HG03159 (cell line): ENCODE results near the gene SDHC.

Source experiments
- ATAC-seq: cut with Tn5 transposase; IDR thresholded peaks from one replicate; pipeline ENCODE4 v1.9.1; 2021; ENCODE audit warnings: mild to moderate bottlenecking, moderate library complexity; ENCODE audit not compliant: unreplicated experiment

The SDHC gene, protein sequence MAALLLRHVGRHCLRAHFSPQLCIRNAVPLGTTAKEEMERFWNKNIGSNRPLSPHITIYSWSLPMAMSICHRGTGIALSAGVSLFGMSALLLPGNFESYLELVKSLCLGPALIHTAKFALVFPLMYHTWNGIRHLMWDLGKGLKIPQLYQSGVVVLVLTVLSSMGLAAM

GRCh38 chr1:161314201-161314981, at the start of gene SDHC:
Gene SDHC (plus strand): TSS chr1:161314381. CDS start chr1:161314406, 25 bp downstream.
- peak; percentile 92 for ATAC-seq

DNA sequence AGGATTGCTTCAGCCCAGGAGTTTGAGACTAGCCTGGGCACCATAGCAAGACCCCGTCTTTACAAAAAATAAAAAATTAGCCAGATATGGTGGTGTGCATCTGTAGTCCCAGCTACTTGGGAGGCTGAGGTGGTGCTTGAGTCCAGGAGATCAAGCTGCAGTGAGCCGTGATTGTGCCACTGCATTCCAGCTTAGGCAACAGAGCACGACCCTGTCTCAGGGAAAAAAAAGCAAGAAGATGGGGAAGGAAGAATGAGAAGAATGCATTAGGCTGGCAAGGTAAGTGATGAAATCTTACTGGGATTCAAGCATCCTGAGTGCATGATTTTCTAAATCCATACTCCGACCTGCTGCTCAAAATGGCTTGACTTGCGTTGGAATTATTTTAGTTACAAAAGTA, 48.9 kb upstream of the SDHC start:
- no peak for ATAC-seq

DNA sequence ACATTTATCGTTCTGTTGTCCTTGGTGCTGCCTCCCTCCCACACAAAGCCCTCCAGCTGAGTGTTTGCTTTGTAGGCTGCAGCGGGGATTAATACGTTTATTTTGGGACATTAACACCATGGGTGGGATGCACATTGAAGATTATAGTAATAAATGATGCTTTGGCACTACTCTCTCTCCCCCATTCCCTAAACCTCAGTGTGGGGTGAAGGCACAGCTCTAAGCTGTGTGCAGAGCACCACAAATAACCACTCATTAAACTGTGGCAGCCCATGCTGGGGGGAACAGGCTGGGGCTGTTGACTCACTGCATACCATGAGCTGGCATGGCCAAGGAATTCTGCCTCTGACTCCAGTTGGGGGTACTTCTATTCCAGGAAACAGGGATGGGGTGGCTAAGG, 48.0 kb upstream of the SDHC start:
- no peak for ATAC-seq

GRCh38 chr1:161266836-161267235, 47.3 kb upstream of the SDHC start:
- ATAC-seq: no peak

GRCh38 chr1:161267321-161267720, 46.9 kb upstream of the SDHC start:
- ATAC-seq: no peak

- no peak for ATAC-seq
Observed at GRCh38 chr1:161273402-161273801, 40.8 kb upstream of the SDHC start.

GRCh38 chr1:161274874-161275273, 39.3 kb upstream of the SDHC start:
- ATAC-seq: no peak

- ATAC-seq: no peak
Observed at GRCh38 chr1:161282991-161283390, 31.2 kb upstream of the SDHC start.

DNA sequence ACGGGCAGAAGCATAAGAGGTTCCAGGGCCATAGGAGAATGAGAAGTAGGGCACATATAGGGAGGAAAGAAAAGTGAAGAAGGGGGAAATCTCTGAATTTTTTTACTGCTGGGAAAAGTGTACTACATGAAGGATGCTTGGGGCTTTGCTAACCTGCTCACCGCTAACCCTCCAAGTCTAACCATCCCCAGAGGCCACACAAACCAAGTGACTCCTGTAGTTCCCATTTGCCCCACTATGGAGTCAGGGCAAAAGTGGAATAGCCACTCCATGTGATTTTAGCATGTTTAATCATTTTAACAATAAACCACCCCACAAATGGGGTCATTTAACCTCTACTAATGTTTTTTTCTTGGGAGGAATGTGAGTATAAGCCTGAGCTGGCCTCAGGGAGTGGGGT, 29.1 kb upstream of the SDHC start:
- no peak for ATAC-seq

- ATAC-seq: no peak
Observed at GRCh38 chr1:161285521-161285920, 28.7 kb upstream of the SDHC start.

DNA sequence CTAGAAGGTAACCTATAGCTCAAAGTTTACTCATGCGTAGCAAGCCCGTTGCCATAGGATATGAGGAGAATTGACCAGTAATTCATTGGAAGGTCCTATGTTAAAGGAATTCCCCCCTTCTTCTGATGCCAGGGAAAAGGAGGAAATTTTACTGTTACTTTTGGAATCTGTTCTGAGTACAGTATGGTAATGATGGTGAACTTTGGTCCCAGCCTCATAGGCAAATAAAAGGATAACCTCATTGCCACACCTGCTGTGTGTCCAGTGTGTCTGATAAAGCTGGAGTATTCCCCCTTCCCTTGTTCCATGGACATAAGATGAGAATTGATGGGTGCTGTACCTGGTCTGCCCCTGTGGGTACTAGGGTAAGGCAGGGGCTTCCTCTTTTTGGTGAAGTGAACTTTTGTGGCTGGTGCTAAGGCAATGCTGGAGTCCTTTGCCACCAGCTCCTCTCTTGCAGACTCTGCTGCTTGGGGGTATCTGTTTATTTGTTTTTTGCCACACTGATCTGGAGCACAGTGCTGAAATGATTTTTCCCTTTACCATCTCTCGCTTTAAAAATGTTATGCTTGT, 26.6 kb upstream of the SDHC start:
- ATAC-seq: no peak

DNA sequence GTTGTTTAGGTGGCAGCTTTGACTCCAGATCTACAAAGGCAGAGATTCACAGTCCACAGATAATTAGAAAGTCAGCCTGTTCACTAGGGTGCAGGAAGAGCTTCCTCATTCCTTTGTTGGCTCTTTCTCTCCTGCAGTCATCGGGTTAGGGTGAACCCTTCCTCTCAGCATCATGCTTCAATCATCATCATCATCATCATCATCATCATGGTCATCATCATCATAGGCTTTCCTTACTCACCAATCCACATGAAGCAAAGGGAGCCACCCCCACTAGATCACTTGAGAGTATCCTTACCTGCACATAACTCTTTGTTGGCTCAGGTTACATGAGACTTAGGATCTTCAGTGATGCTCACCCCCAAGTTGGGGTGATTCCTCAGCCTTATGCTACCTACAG, 23.4 kb upstream of the SDHC start:
- no peak for ATAC-seq

DNA sequence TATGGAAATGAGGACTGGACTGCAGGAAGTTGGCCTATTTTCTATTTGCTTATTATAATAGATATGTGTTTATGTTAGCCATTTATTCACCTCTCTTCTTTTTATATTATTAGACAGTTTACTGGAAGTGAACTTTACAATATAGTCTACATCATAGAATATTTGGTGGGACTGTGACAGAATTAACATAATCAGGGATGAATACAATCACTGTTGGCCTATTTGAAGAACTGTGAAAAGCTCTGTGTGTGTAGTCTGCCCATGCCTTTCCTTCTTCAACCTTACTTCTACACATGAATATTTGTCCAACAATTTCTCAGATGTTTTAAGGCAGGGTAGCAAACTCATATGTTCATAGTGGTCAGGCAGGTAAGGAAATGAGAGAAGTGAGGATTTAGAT, 16.8 kb upstream of the SDHC start:
- ATAC-seq: no peak

DNA sequence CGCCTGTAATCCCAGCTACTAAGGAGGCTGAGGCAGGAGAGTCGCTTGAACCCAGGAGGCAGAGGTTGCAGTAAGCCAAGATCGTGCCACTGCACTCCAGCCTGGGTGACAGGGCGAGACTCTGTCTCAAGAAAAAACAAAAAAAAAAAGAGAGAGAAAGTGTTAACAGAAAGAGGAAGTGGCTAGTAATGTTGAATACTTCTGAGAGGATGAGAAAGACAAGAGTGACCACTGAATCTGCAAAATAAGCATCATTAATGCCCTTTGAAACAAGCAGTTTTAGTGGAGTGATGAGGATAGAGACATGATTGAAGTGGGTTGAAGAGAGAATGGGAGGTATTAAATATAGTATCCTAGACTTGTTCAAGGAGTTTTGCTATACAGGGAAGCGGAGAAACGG, 16.1 kb upstream of the SDHC start:
- no peak for ATAC-seq

DNA sequence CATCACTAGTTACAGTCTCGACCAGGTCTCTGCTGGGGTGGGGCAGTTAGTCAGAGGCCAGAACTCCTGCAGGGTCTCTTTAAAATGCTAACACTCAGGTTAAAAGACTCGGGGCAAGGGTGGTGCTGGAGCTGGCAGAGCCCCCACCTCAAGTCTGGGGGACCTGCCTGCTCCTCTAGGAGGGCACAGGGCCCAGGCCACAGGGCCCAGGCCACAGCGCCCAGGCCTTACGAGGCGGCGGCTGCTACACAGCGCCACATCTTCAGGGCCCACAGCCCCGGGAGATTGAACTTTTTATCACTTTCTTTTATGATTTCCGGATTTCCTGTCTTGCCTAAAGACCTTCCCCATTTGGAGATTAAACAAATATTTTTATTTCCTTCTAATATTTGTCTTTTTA, 14.8 kb upstream of the SDHC start:
- ATAC-seq: no peak

DNA sequence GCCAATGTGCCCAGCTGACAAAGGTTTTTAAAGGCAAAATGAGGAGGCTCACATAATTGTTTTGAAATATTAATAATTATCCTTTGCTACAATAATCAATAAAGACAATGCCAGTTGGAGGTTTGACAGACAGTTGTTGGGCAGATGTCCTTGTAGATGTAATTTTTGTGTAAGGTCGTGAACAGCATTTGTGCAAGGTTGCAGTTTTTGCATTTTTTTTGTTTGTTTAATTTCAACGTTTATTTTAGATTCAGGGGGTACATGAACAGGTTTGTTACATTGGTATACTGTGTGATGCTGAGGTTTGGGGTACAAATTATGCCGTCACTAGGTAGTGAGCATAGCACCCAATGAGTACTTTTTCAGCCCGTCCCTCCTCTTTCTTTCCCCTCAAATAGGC, 13.7 kb upstream of the SDHC start:
- ATAC-seq: no peak

- ATAC-seq: no peak
Observed at GRCh38 chr1:161304927-161305866, 9.0 kb upstream of the SDHC start.

- ATAC-seq: peak; percentile 70
Observed at GRCh38 chr1:161305867-161306519, 8.2 kb upstream of the SDHC start.

- no peak for ATAC-seq
Observed at GRCh38 chr1:161307230-161307768, 6.9 kb upstream of the SDHC start.

GRCh38 chr1:161307892-161308638, 6.1 kb upstream of the SDHC start:
- no peak for ATAC-seq
